Measurements from ENCODE around the gene MTCL1.

Gene MTCL1

GRCh38 chr18:8742387-8743361 lies 37.3 kb downstream of the MTCL1 start:
- Histone ChIP-seq H3K9ac (no peak overlapping the region), H3K79me2 (no peaks in the 10 kb centered on the region), H3K36me3 (ENCODE audit: control insufficient read depth, insufficient read depth, low read length) (no peaks in the 10 kb centered on the region), H3K4me2 (ENCODE audit: low read length) (no peak overlapping the region), H2AFZ (no peak overlapping the region), H3K4me1 (no peaks in the 10 kb centered on the region), H3K9me3 (ENCODE audit: control insufficient read depth, low read length) (no peaks in the 10 kb centered on the region), H3K27ac (no peak overlapping the region), H3K4me3 (ENCODE audit: low read depth, low read length) (no peak overlapping the region), H3K27me3 (ENCODE audit: control insufficient read depth, insufficient read depth, low read length) (no peaks in the 10 kb centered on the region)
- TF ChIP-seq CTCF (IDR thresholded peaks at IDR 0.05) = no peak

GRCh38 chr18:8744038-8744437 lies 38.7 kb downstream of the MTCL1 start:
- Histone ChIP-seq H3K36me3 (ENCODE audit: control insufficient read depth, insufficient read depth, low read length) (no peaks in the 10 kb centered on the region), H3K4me2 (ENCODE audit: low read length) (no peak overlapping the region), H2AFZ (no peak overlapping the region), H3K4me1 (no peaks in the 10 kb centered on the region), H3K9me3 (ENCODE audit: control insufficient read depth, low read length) (no peaks in the 10 kb centered on the region), H3K4me3 (ENCODE audit: low read depth, low read length) (no peak overlapping the region), H3K79me2 (no peaks in the 10 kb centered on the region), H3K27ac (no peak overlapping the region), H3K9ac (no peak overlapping the region), H3K27me3 (ENCODE audit: control insufficient read depth, insufficient read depth, low read length) (no peaks in the 10 kb centered on the region)
- TF ChIP-seq CTCF (IDR thresholded peaks at IDR 0.05) = no peak

GRCh38 chr18:8744656-8745055 lies 39.3 kb downstream of the MTCL1 start:
- no peak overlapping the region for H3K27ac ChIP-seq
- H3K79me2 ChIP-seq = no peaks in the 10 kb centered on the region
- no peak overlapping the region for H3K4me2 ChIP-seq (ENCODE audit: low read length)
- H3K36me3 ChIP-seq (ENCODE audit: control insufficient read depth, insufficient read depth, low read length) = no peaks in the 10 kb centered on the region
- TF ChIP-seq CTCF (IDR thresholded peaks at IDR 0.05) = no peak
- H2AFZ ChIP-seq = no peak overlapping the region
- H3K4me3 ChIP-seq (ENCODE audit: low read depth, low read length) = no peak overlapping the region
- H3K9me3 ChIP-seq (ENCODE audit: control insufficient read depth, low read length) = no peaks in the 10 kb centered on the region
- H3K4me1 ChIP-seq = no peaks in the 10 kb centered on the region
- H3K9ac ChIP-seq = no peak overlapping the region
- H3K27me3 ChIP-seq (ENCODE audit: control insufficient read depth, insufficient read depth, low read length) = no peaks in the 10 kb centered on the region

GRCh38 chr18:8745355-8746014 lies 40.1 kb downstream of the MTCL1 start:
- TF ChIP-seq CTCF (IDR thresholded peaks at IDR 0.05) = no peak
- no peak overlapping the region for H3K4me2 ChIP-seq (ENCODE audit: low read length)
- no peaks in the 10 kb centered on the region for H3K36me3 ChIP-seq (ENCODE audit: control insufficient read depth, insufficient read depth, low read length)
- H3K4me3 ChIP-seq (ENCODE audit: low read depth, low read length) = no peak overlapping the region
- H2AFZ ChIP-seq = no peak overlapping the region
- no peaks in the 10 kb centered on the region for H3K4me1 ChIP-seq
- no peaks in the 10 kb centered on the region for H3K27me3 ChIP-seq (ENCODE audit: control insufficient read depth, insufficient read depth, low read length)
- no peaks in the 10 kb centered on the region for H3K79me2 ChIP-seq
- no peak overlapping the region for H3K27ac ChIP-seq
- no peak overlapping the region for H3K9ac ChIP-seq
- no peaks in the 10 kb centered on the region for H3K9me3 ChIP-seq (ENCODE audit: control insufficient read depth, low read length)
